SK-N-SH treated with all-trans-retinoic acid at 6 μM for 48 hours (cell line): Measurements from ENCODE around the gene CMTR1.

Source experiments
- ATAC-seq: fragments of 200-7000 bp; cut with Tn5 transposase; 3 replicates; pipeline ENCODE4 v1.9.1; 2020; ENCODE audit warnings: mild to moderate bottlenecking, moderate library complexity
- ARNTL ChIP-seq: fragments of 450-650 bp; formaldehyde crosslinking; IDR thresholded peaks from 2 replicates; pipeline ENCODE4 v1.5.0; 2020; ENCODE audit warnings: low read depth, mild to moderate bottlenecking, moderate library complexity, borderline replicate concordance
- BACH2 ChIP-seq: fragments of 250-450 bp; sonication (Bioruptor Pico); IDR thresholded peaks from 2 replicates; pipeline ENCODE4 v1.9.0; 2021; ENCODE audit warnings: mild to moderate bottlenecking, borderline replicate concordance
- CSDC2 ChIP-seq: fragments of 250-450 bp; sonication (Bioruptor Pico); IDR thresholded peaks from 2 replicates; pipeline ENCODE4 v1.5.0; 2020; ENCODE audit warnings: mild to moderate bottlenecking, moderate library complexity
- CSRNP3 ChIP-seq: fragments of 250-450 bp; sonication (Bioruptor Pico); IDR thresholded peaks from 2 replicates; pipeline ENCODE4 v1.5.1; 2021; ENCODE audit warnings: mild to moderate bottlenecking, moderate library complexity
- GLIS3 ChIP-seq: fragments of 250-450 bp; sonication (Bioruptor Pico); IDR thresholded peaks from 2 replicates; pipeline ENCODE4 v1.5.0; 2020; ENCODE audit warnings: mild to moderate bottlenecking, moderate library complexity
- ISL1 ChIP-seq: fragments of 250-450 bp; sonication (Bioruptor Pico); IDR thresholded peaks from 2 replicates; pipeline ENCODE4 v2.1.2; 2022; ENCODE audit warnings: mild to moderate bottlenecking, moderate library complexity
- OSR1 ChIP-seq: fragments of 250-450 bp; sonication (Bioruptor Pico); IDR thresholded peaks from 2 replicates; pipeline ENCODE4 v1.8.0; 2022; ENCODE audit warnings: moderate library complexity, mild to moderate bottlenecking, inconsistent platforms
- PATZ1 ChIP-seq: fragments of 250-450 bp; sonication (Bioruptor Pico); IDR thresholded peaks from 2 replicates; pipeline ENCODE4 v1.8.0; 2020; ENCODE audit warnings: mild to moderate bottlenecking, moderate library complexity, borderline replicate concordance
- POU6F1 ChIP-seq: fragments of 250-450 bp; sonication (Bioruptor Pico); IDR thresholded peaks from 2 replicates; pipeline ENCODE4 v1.8.0; 2021; ENCODE audit warnings: low read depth, mild to moderate bottlenecking, moderate library complexity, borderline replicate concordance
- RARB ChIP-seq: fragments of 250-450 bp; sonication (Bioruptor Pico); IDR thresholded peaks from 2 replicates; pipeline ENCODE4 v1.8.0; 2021; ENCODE audit warnings: mild to moderate bottlenecking, moderate library complexity
- SNAI2 ChIP-seq: fragments of 250-450 bp; sonication (Bioruptor Pico); IDR thresholded peaks from 2 replicates; pipeline ENCODE4 v1.5.0; 2020; ENCODE audit warnings: mild to moderate bottlenecking, moderate library complexity
- TCF4 ChIP-seq: fragments of 250-450 bp; sonication (Bioruptor Pico); IDR thresholded peaks from 2 replicates; pipeline ENCODE4 v1.8.0; 2021; ENCODE audit warnings: mild to moderate bottlenecking, moderate library complexity, borderline replicate concordance
- TOX ChIP-seq: fragments of 250-450 bp; sonication (Bioruptor Pico); IDR thresholded peaks from 2 replicates; pipeline ENCODE4 v1.8.0; 2021; ENCODE audit warnings: mild to moderate bottlenecking, moderate library complexity, borderline replicate concordance
- TSHZ2 ChIP-seq: fragments of 250-450 bp; sonication (Bioruptor Pico); IDR thresholded peaks from 2 replicates; pipeline ENCODE4 v1.5.0; 2020; ENCODE audit warnings: mild to moderate bottlenecking, moderate library complexity
- ZC3H10 ChIP-seq: fragments of 250-450 bp; sonication (Bioruptor Pico); IDR thresholded peaks from 2 replicates; pipeline ENCODE4 v1.5.1; 2021; ENCODE audit warnings: mild to moderate bottlenecking, moderate library complexity
- ZFP3 ChIP-seq: fragments of 250-450 bp; sonication (Bioruptor Pico); IDR thresholded peaks from 2 replicates; pipeline ENCODE4 v1.5.0; 2020; ENCODE audit warnings: mild to moderate bottlenecking, moderate library complexity
- ZFP30 ChIP-seq: fragments of 450-650 bp; formaldehyde crosslinking; IDR thresholded peaks from 2 replicates; pipeline ENCODE4 v1.5.0; 2022; ENCODE audit warnings: mild to moderate bottlenecking, moderate library complexity
- ZNF565 ChIP-seq: fragments of 450-650 bp; formaldehyde crosslinking; conservative IDR thresholded peaks from 2 replicates; pipeline ENCODE4 v1.5.0; 2020; ENCODE audit warnings: low read depth, mild to moderate bottlenecking, moderate library complexity
- ZNF70 ChIP-seq: fragments of 450-650 bp; formaldehyde crosslinking; IDR thresholded peaks from 2 replicates; pipeline ENCODE4 v1.5.0; 2020; ENCODE audit warnings: mild to moderate bottlenecking, moderate library complexity
- ZNF8 ChIP-seq: fragments of 450-650 bp; formaldehyde crosslinking; IDR thresholded peaks from 2 replicates; pipeline ENCODE4 v1.5.0; 2020; ENCODE audit warnings: mild to moderate bottlenecking, moderate library complexity

Gene CMTR1

GRCh38 chr6:37513576-37513975, 80.6 kb downstream of the CMTR1 start:
- TF ChIP-seq ISL1 (CRISPR knock-in tag), result no peak
- no peak for TF ChIP-seq RARB (CRISPR knock-in tag)
- TF ChIP-seq ARNTL (CRISPR knock-in tag), result no peak
- TF ChIP-seq PATZ1 (CRISPR knock-in tag), result no peak
- TF ChIP-seq ZC3H10, result no peak
- ATAC-seq, result no peak

- TF ChIP-seq ZNF8 (CRISPR knock-in tag) (no peak), ZNF70 (no peak), ZNF565 (no peak), ISL1 (CRISPR knock-in tag) (no peak), BACH2 (CRISPR knock-in tag) (no peak), ZFP3 (CRISPR knock-in tag) (no peak), SNAI2 (CRISPR knock-in tag) (no peak), OSR1 (CRISPR knock-in tag) (no peak)
- peak; percentile 26; the same call in 2 of the 3 replicates for ATAC-seq
These were observed 81.3 kb downstream of the CMTR1 start for GRCh38 chr6:37514321-37514771.

GRCh38 chr6:37514837-37515236, 81.8 kb downstream of the CMTR1 start:
- no peak for ATAC-seq
- TF ChIP-seq GLIS3 (CRISPR knock-in tag) (no peak), ZNF565 (no peak), OSR1 (CRISPR knock-in tag) (no peak), CSDC2 (CRISPR knock-in tag) (no peak), CSRNP3 (CRISPR knock-in tag) (no peak), ZNF8 (CRISPR knock-in tag) (no peak), ARNTL (CRISPR knock-in tag) (no peak), SNAI2 (CRISPR knock-in tag) (no peak), ZFP30 (CRISPR knock-in tag) (no peak), ZC3H10 (no peak)
- TF ChIP-seq, all 23 proteins: peak for 0

GRCh38 chr6:37515712-37516075, 82.7 kb downstream of the CMTR1 start:
- peak; percentile 26 for ATAC-seq

More at GRCh38 chr6:37515712-37516075, 82.7 kb downstream of the CMTR1 start:
- no peak for TF ChIP-seq RARB (CRISPR knock-in tag)
- no peak for TF ChIP-seq TCF4 (CRISPR knock-in tag)
- TF ChIP-seq ZNF70, result no peak
- TF ChIP-seq OSR1 (CRISPR knock-in tag), result no peak
- no peak for TF ChIP-seq BACH2 (CRISPR knock-in tag)
- TF ChIP-seq TSHZ2 (CRISPR knock-in tag), result no peak
- TF ChIP-seq CSDC2 (CRISPR knock-in tag), result no peak
- TF ChIP-seq TOX, result no peak
- TF ChIP-seq POU6F1, result no peak
